Pulmonary artery endothelial cell (primary cell): ENCODE results near the gene KIF26A. TPM values are rescaled to one million over a fixed set of nuclear protein-coding genes. Genes with fewer than 3 reads are reported as not detected.

Source experiments
- DNase-seq: peaks from one replicate; pipeline ENCODE4 v3.0.0-alpha.2; 2011; ENCODE audit warnings: low read depth, low spot score
- total RNA-seq: library from RNA; depleted of rRNA; stranded (reverse); fragments of >200 nt; gene quantifications from 2 replicates; pipeline ENCODE4 v1.2.3, GENCODE V29; 2014

Gene KIF26A
- total RNA-seq, 1 donor from 2014 or later, result 13.4 TPM

GRCh38 chr14:104176611-104177010 is 38.2 kb downstream of the KIF26A start:
- DNase-seq, result no peak

GRCh38 chr14:104177411-104177810 is 39.0 kb downstream of the KIF26A start:
- no peak for DNase-seq

DNA sequence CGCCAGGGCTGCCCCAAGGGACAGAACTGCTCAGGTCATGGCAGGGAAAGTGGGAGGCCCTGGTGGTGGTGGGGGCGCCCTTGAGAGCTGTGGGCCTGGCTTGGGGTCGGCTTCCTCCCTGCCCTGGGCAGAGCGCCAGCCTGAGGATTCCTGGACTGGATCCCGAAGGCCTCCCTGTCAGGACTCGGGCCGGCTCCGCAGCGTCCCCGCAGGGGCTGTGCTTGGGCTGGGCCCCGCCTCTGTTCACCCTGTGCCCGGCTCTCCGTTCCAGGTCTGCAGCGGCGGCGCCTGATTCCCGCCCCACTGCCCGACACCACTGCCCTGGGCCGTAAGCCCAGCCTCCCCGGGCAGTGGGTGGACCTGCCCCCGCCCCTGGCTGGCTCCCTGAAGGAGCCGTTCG is 39.9 kb downstream of the KIF26A start:
- no peak for DNase-seq

DNA sequence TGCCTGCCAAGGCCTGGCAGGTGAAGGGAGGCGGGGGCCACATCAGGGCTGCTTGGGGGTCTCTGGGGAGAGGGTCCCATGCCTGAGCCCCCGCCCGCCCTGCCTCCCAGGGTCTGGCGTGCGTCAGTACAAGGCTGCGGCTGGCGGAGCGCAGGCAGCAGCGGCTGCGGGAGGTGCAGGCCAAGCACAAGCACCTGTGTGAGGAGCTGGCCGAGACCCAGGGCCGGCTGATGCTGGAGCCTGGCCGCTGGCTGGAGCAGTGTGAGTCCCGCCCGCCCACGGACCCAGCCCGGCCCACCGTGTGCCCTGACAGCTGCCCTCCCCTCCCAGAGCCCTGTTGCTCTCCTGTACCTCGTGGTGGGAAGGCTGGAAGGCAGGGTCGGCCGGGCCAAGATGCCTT is 40.7 kb downstream of the KIF26A start:
- DNase-seq, result no peak

DNA sequence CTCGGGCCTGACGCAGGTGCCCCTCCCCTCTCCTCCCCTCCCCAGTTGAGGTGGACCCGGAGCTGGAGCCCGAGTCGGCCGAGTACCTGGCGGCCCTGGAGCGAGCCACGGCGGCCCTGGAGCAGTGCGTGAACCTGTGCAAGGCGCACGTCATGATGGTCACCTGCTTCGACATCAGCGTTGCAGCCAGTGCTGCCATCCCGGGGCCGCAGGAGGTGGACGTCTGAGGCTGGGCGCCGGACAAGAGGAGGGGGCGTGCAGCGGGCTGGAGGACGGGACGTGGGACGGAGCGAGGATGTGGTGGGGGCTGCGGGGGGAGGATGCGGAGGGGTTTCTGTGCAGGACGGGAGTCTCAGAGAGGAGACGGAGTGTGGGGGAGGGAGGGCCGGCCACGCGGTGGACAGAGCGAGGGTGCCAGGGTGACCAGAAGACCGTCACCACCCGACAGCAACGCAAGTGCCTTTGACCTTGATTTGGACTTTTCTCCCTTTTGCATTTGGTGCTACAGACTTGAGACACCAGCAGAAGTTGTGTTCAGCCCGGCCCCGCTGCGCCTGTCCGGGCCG is 41.3 kb downstream of the KIF26A start:
- DNase-seq, result no peak

DNA sequence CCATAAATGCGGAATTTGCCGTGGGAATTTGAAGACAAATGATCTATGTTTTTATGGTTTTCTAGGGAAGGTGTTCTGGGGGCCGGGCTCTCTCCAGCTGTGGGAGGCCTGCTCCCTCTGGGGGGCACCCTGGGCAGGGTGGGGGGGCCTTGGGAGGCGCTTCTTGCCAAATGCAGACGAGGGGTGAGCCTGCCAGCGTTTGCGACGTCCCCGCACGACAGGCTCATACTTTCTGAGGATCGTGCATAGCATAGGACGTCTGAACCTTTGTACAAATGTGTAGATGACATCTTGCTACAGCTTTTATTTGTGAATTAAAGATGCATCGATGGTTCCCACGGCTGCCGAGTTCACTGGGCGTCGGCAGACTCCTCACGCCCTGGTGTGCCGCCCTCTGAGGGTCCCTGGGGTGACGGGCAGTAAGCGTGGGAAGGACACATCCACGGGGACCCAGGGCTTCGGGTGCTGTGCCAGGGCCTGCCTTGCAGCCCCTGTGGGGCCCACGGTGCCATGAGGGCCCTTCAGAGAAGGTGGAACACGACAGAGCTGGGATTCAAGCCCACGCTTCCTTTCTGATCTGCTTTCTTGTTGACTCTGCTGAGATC is 42.3 kb downstream of the KIF26A start:
- DNase-seq, result no peak

DNA sequence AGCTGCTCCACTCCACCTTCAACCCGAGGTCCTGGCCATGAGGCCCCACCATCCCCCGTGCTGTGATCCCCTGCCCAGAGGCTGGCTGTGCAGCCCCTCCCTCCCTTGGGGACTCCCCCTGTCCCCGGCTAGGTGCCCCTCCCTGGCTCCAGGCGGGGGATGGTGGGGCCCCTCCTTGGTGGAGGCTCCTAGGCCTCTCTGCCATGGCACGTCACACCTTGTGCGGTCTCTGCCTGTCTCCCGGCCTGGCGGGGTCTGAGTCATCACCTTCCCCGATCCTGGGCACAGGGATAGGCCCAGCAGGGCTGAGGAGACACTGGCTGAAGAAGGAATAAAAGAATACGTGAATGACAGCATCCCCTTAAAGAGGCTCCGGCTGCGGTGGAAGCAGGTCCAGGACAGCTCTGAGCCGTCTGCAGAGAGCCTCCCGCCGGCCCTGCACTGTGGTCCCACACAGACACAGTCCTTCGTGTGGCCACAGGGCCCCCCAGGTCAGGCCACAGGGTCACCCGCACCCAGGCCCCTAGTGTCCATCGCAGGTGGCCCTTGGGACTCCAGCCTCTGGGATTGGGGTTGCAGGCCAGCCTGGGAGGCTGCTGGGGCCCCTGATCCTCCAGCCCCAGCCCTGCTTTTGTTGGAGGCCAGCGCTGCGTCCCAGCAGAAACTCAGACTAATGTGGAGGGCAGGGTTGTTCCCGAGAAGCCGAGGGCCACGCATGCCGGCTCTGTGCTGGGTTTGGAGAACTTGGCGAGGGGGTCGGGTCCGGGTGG is 43.6 kb downstream of the KIF26A start:
- no peak for DNase-seq

- no peak for DNase-seq
Measured at GRCh38 chr14:104182857-104183425, 44.6 kb downstream of the KIF26A start.

DNA sequence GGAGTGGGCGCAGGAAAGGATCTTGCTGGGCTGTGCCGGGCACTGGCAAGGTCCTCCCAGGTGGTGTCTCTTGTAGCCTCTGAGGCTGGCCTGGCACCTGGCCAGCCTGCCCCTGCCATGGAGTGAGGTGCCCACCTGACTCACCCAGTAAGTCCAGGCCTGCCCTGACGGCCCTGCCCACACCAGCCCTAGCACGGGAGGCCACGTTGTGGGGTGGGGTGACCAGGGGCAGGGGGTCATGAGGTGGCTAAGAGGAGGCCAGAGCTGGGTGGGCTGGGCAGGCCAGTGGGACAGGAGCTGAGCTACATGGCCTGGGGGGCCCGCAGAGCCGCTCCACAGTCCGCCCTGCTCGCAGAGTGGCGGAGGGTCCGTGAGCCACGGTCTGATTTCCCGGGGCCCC is 45.4 kb downstream of the KIF26A start:
- no peak for DNase-seq

GRCh38 chr14:104184506-104184905 is 46.1 kb downstream of the KIF26A start:
- DNase-seq, result no peak

DNA sequence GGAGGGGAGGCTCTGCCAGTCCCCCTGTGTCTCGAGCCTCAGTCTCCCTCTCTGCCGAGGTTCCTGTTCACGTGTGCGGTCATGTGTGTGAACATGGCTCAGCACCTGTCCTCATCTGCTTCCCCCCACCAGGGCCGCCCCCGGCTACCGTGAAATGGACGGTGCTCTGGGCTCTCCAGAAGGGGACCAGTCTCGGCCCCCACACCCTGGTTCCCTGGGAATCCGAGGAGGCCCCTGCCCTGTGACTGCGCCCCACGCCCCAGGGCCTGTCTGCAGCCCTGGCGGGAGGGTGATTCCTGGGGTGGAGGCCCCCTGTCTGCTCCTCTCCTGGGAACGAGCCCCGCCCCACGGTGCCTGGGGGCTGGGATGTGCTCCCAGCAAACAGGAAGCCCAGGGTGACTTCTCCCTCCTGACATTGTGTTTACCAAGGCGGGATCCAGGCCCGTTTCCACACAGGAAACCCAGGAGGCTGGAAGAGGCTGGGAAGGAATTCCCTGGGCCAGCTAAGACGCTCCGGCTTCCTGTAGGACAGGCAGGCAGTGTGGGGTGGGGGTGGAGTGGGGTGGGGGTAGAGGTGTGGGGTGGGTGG is 46.6 kb downstream of the KIF26A start:
- DNase-seq, result peak; percentile 65

- no peak for DNase-seq
Measured at GRCh38 chr14:104185916-104186495, 47.6 kb downstream of the KIF26A start.

- no peak for DNase-seq
Measured at GRCh38 chr14:104186575-104186974, 48.2 kb downstream of the KIF26A start.

DNA sequence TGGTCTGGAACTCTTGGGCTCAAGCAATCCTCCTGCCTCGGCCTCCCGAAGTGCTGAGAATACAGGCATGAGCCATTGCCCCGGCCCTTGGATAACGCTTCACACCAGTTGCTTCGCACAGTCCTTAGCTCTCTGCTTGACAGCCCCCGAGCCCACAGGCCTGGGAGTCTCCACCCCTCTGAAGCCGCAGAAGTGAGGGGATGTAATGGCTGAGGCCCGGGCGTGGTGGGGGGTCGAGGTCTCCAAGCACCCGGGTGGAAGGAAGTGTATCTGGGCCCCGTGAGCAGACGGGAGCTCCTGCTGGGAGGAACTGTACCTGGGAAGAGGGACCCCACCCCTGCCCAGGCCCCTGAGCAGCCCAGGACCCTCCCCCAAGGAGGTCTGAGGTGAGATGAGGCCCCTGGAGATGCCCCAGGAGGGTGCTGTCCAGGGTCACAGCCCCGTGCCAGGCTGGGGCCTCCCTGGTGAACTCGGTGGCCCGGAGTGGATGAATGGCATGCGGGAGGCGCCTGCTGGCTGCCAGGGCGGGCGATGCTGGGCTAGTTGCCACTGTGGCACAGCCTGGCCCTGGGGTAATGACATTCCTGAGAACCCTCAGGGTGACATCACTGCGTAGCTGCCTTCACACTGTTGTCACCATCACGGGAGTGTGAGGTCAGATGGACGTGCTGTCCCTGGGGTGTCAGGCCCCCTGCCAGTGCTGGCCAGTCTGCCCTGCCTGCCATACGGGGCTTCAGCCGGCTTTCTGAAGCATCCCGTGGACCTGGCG is 48.9 kb downstream of the KIF26A start:
- DNase-seq, result no peak

DNA sequence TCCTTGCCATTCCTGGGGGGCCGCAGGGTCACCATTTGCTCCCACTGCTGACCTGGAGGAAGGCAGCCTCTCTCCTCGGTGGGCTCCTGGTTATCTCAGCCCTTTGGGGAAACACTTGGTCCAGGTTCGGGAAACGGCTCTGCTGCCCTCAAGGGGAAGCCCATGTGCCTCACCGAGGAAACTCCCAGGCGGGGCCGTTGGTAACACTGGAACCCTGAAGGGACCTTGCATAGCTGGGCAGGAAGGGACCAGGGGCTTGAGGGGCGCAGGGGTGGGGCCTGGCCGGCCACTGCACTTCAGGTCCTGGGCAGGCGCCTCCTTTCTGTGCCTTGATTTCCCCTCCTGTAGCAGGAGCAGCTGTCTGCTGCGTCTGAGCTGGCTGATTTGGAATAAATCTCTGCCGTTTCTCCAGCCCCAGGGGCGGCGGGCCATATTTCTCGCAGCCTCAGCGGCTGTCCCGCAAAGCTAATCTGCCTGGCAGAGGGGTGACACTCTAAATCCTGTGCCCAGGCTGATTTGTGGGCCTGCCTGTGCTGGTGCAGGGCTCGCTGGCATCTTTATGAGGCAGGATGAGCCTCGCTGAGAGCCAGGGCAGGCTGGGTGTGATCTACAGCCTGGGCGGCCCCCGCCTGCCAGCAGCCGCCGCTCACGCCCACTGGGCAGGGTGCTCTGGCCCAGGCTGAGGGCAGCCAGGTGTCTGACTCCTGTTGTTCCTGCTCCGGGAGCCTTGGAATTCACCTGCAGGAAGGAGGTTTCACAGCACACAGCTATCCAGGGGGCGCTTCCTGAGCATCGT is 49.7 kb downstream of the KIF26A start:
- no peak for DNase-seq

DNA sequence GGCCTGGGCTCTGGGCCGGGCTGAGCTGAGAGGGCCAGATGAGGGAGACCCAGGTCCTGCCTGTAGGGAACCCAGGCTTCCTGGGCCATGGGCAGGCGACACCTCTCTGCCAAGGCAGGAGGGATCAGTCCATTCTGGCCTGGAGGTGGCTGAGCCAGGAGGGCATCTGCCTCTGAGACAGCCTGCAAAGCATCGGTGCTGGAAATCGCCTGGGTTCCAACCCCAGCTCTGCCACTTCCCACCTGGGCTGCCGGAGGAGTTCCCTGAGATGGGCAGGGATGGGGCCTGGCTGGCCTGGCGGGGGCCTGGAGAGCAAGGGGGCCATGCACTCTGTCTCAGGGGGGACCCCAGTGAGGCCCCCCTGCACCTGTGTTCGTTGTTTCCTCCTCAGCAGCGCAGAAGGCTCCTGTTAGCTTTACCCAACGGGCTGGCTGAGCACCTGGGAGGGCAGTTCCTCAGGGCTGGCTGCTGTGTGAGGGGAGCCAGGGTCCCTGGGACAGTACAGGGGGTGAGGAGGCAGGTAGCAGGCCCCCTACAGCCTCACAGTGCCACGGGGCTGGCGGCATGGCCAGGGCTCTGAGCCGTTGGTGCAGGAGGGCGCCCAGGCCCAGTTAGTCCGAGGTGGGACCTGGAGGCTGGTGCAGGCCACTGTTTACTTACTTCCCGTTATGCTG is 50.5 kb downstream of the KIF26A start:
- no peak for DNase-seq

GRCh38 chr14:104189629-104190335 is 51.4 kb downstream of the KIF26A start:
- no peak for DNase-seq

- DNase-seq, result no peak
Measured at GRCh38 chr14:104190396-104191000, 52.1 kb downstream of the KIF26A start.
